ENCODE measurements around the gene SPSB2. TPM values are rescaled to one million over a fixed set of nuclear protein-coding genes. Genes with fewer than 3 reads are reported as not detected.

Gene SPSB2
- total and polyA plus RNA-seq, 9 of the 15 experiments (the other 6 are each of a cell fraction or from before 2014, with no cell fraction given), result 0.10 to 10.6 (median 1.9) TPM

- TF ChIP-seq REST (IDR thresholded peaks at IDR 0.05; ENCODE audit: borderline replicate concordance), result peak; percentile 21; the same call in 1 of the 2 replicates
- TF ChIP-seq REST (CRISPR knock-in tag; IDR thresholded peaks at IDR 0.05; ENCODE audit: low read depth), result no peak
- TF ChIP-seq ZNF695 (CRISPR knock-in tag; IDR thresholded peaks at IDR 0.05), result no peak
- TF ChIP-seq NFATC3 (IDR thresholded peaks at IDR 0.05), result no peak
- no peak for TF ChIP-seq FOXA3 (CRISPR knock-in tag; conservative IDR thresholded peaks at IDR 0.05 in 1 of 2, IDR thresholded peaks at IDR 0.05 in 1 of 2)
- no peak for TF ChIP-seq PPARD (CRISPR knock-in tag; IDR thresholded peaks at IDR 0.05)
- peak; percentile 32; the same call in 1 of the 2 replicates for TF ChIP-seq ZBTB7A (IDR thresholded peaks at IDR 0.05; ENCODE audit: borderline replicate concordance, control insufficient read depth, low read depth, low read length)
- TF ChIP-seq POU5F1 (IDR thresholded peaks at IDR 0.05; ENCODE audit: borderline replicate concordance, low read depth, low read length, partially characterized antibody), result no peak
- TF ChIP-seq EWSR1 (IDR thresholded peaks at IDR 0.05; ENCODE audit: borderline replicate concordance, low read depth, partially characterized antibody), result no peak
- no peak for TF ChIP-seq HMG20A (CRISPR knock-in tag; conservative IDR thresholded peaks at IDR 0.05)
- TF ChIP-seq CXXC5 (CRISPR knock-in tag; IDR thresholded peaks at IDR 0.05), result no peak
- TF ChIP-seq FOXP1 (CRISPR knock-in tag; IDR thresholded peaks at IDR 0.05), result peak; percentile 49; the same call in 1 of the 2 replicates
- no peak for TF ChIP-seq LCOR (CRISPR knock-in tag; IDR thresholded peaks at IDR 0.05)
- no peak for TF ChIP-seq BRD9 (IDR thresholded peaks at IDR 0.05; ENCODE audit: low read depth, partially characterized antibody)
- no peak for TF ChIP-seq NEUROD1 (IDR thresholded peaks at IDR 0.05; ENCODE audit: borderline replicate concordance, low read depth, low read length, partially characterized antibody)
- TF ChIP-seq, protein P1, sequence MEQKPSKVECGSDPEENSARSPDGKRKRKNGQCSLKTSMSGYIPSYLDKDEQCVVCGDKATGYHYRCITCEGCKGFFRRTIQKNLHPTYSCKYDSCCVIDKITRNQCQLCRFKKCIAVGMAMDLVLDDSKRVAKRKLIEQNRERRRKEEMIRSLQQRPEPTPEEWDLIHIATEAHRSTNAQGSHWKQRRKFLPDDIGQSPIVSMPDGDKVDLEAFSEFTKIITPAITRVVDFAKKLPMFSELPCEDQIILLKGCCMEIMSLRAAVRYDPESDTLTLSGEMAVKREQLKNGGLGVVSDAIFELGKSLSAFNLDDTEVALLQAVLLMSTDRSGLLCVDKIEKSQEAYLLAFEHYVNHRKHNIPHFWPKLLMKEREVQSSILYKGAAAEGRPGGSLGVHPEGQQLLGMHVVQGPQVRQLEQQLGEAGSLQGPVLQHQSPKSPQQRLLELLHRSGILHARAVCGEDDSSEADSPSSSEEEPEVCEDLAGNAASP (IDR thresholded peaks at IDR 0.05), result no peak
Measured at GRCh38 chr12:6843118-6843902, 29.8 kb downstream of the SPSB2 start (continued).

Measured in K562 (cell line).